RWPE2 (cell line): ENCODE results near the gene RAB39A.
"Not testable (repeated sequence)": the region's sequence is repeated elsewhere in the genome, so short reads cannot be mapped to it uniquely, and the experiment has no call there.

Experiments used
- ATAC-seq: fragments of 200-7000 bp; cut with Tn5 transposase; 3 replicates; pipeline ENCODE4 v1.9.1; 2021; ENCODE audit warnings: low read depth
- DNase-seq: peaks from one replicate; pipeline ENCODE4 v3.0.0-alpha.2; 2020; ENCODE audit warnings: low spot score
- H3K27ac ChIP-seq: fragments of 450-650 bp; 2 replicates; pipeline ENCODE4 v1.5.1; 2017; ENCODE audit warnings: mild to moderate bottlenecking; ENCODE audit not compliant: poor library complexity, severe bottlenecking
- H3K27me3 ChIP-seq: fragments of 250-450 bp; sonication (Bioruptor Pico); 2 replicates; pipeline ENCODE4 v1.5.1; 2021; ENCODE audit warnings: mild to moderate bottlenecking, moderate library complexity; ENCODE audit not compliant: insufficient read depth, poor library complexity, severe bottlenecking
- H3K36me3 ChIP-seq: fragments of 250-450 bp; sonication (Bioruptor Pico); 2 replicates; pipeline ENCODE4 v1.5.1; 2020; ENCODE audit warnings: low read depth, mild to moderate bottlenecking, moderate library complexity
- H3K4me1 ChIP-seq: fragments of 250-450 bp; sonication (Bioruptor Pico); 2 replicates; pipeline ENCODE4 v1.5.1; 2021; ENCODE audit warnings: mild to moderate bottlenecking, moderate library complexity; ENCODE audit not compliant: insufficient read depth, poor library complexity, severe bottlenecking
- H3K4me3 ChIP-seq: fragments of 250-450 bp; sonication (Bioruptor Pico); 2 replicates; pipeline ENCODE4 v1.5.1; 2021; ENCODE audit warnings: mild to moderate bottlenecking, moderate library complexity; ENCODE audit not compliant: severe bottlenecking
- H3K9me3 ChIP-seq: fragments of 250-450 bp; sonication (Bioruptor Pico); 2 replicates; pipeline ENCODE4 v1.5.1; 2021; ENCODE audit warnings: mild to moderate bottlenecking, moderate library complexity; ENCODE audit not compliant: severe bottlenecking
- TF ChIP-seq, protein P1 (sequence below): fragments of 450-650 bp; IDR thresholded peaks from one replicate; pipeline ENCODE4 v1.5.1; 2017; ENCODE audit warnings: mild to moderate bottlenecking, moderate library complexity; ENCODE audit not compliant: poor library complexity, severe bottlenecking

RAB39A gene, protein sequence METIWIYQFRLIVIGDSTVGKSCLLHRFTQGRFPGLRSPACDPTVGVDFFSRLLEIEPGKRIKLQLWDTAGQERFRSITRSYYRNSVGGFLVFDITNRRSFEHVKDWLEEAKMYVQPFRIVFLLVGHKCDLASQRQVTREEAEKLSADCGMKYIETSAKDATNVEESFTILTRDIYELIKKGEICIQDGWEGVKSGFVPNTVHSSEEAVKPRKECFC

DNA sequence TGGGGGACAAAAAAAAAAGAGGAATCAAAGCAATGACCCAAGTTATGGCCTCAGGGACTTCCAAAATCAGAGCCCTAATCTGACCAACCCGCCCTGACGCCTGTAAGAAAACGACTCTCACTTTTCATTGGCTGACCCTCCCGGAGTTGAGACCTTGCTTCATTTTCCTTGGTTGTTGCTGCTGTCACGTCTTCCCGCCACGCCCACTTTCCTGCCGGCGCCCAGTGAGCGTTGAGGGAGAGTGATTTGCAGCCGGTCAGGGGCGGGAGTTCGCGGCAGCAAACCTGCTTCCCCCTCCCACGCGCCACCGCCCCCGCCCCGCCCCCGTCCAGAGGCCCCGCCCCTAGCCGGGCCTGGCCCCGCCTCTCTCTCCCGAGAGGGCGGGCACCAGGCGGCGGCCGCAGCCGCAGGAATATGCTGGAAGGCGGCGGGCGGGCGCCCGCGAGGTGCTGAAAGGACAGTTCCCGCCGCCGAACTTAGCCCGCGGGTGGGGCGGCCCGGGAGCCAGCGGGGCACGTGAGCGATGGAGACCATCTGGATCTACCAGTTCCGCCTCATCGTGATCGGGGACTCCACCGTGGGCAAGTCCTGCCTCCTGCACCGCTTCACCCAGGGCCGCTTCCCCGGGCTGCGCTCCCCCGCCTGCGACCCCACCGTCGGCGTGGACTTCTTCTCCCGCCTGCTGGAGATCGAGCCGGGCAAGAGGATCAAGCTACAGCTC lies at the start of gene RAB39A:
Gene RAB39A, plus strand, starts transcription at position 403 of the 721 bp plus-strand sequence. Its CDS starts 121 bp downstream, at position 524.
- no peaks in the 10 kb centered on the region for H3K36me3 ChIP-seq
- H3K27ac ChIP-seq: no peak within 1 kb of the TSS
- TF ChIP-seq, protein P1, sequence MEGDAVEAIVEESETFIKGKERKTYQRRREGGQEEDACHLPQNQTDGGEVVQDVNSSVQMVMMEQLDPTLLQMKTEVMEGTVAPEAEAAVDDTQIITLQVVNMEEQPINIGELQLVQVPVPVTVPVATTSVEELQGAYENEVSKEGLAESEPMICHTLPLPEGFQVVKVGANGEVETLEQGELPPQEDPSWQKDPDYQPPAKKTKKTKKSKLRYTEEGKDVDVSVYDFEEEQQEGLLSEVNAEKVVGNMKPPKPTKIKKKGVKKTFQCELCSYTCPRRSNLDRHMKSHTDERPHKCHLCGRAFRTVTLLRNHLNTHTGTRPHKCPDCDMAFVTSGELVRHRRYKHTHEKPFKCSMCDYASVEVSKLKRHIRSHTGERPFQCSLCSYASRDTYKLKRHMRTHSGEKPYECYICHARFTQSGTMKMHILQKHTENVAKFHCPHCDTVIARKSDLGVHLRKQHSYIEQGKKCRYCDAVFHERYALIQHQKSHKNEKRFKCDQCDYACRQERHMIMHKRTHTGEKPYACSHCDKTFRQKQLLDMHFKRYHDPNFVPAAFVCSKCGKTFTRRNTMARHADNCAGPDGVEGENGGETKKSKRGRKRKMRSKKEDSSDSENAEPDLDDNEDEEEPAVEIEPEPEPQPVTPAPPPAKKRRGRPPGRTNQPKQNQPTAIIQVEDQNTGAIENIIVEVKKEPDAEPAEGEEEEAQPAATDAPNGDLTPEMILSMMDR: no peak
- peaks cover 22% of the 10 kb centered on the region for H3K27me3 ChIP-seq
- H3K9me3 ChIP-seq: no peaks in the 10 kb centered on the region
- peak within 1 kb of the TSS; percentile 31 for H3K4me3 ChIP-seq
- DNase-seq (peak; percentile 94), ATAC-seq (peak; percentile 95)
- H3K4me1 ChIP-seq: no peaks in the 10 kb centered on the region

DNA sequence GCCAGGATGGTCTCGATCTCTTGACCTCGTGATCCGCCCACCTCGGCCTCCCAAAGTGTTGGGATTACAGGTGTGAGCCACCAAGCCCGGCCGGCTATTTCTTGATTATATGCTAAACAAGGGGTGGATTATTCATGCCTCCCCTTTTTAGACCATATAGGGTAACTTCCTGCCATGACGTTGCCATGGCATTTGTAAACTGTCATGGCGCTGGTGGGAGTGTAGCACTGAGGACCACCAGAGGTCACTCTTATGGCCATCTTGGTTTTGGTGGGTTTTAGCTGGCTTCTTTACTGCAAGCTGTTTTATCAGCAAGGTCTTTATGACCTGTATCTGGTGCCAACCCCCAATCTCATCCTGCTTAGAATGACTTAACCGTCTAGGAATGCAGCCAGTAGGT lies 46.8 kb upstream of the RAB39A start:
- not testable (repeated sequence) for H3K27ac ChIP-seq, DNase-seq, H3K36me3 ChIP-seq, H3K9me3 ChIP-seq, H3K4me3 ChIP-seq, H3K27me3 ChIP-seq, H3K4me1 ChIP-seq, ATAC-seq

DNA sequence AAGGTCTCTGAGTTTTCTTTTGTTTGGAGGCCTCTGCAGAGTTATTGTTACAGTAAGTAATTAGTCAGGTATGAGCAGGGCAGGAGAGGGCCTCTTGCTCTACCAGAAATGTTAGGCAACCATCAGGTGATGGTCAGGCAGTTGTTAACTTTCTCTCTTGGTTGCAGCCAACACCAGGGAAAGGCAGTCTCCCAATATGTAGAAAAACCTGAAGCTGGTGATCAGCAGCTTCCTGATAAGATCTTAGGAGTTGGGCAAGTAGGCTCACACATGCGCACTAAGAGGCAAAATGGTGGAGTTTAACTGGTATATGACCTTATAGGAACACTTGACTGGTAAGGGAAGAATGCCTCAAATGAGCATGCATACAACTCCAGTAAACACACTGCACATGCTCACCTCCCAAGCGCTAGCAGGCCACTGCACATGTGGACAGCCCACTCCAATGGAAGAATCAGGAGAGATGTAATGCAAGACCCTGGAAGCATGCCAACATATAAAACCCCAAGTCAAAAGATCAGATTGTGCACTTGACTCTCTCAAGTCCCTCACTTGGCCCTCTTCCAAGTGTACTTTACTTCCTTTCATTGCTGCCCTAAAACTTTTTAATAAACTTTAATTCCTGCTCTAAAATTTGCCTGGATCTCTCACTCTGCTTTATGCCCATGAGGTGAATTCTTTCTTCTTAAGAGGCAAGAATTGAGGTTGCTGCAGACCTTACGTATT lies 46.0 kb upstream of the RAB39A start:
- TF ChIP-seq, protein P1: no peak
- no peak for ATAC-seq
- Histone ChIP-seq H3K27ac (no peak overlapping the region), H3K9me3 (no peaks in the 10 kb centered on the region), H3K4me3 (no peak overlapping the region), H3K4me1 (no peaks in the 10 kb centered on the region), H3K36me3 (no peaks in the 10 kb centered on the region), H3K27me3 (no peaks in the 10 kb centered on the region)
- DNase-seq: no peak

DNA sequence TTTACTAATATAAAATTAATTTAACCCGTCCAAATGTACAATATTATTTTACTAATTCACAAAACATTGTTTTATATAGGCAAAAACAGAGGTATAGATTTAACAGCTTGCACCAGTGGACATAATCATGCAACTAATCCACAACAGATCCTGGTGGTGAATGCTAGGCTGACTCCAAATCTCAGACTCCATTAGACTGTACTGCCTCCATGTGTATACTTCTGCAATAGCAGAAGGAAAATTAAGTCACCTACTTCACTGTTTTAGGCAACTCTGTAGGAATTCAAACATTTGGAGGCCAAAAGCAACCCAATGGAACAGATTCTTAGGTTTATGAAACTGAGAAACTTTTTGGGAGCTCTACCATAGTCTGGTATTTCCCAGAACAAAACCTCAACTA lies 30.0 kb upstream of the RAB39A start:
- Histone ChIP-seq H3K9me3 (no peaks in the 10 kb centered on the region), H3K36me3 (no peaks in the 10 kb centered on the region), H3K27ac (no peak overlapping the region), H3K27me3 (peaks cover 3% of the 10 kb centered on the region), H3K4me3 (no peak overlapping the region), H3K4me1 (no peaks in the 10 kb centered on the region)
- peak; percentile 80; the same call in 2 of the 3 replicates for ATAC-seq
- TF ChIP-seq, protein P1: peak; percentile 74
- no peak for DNase-seq

DNA sequence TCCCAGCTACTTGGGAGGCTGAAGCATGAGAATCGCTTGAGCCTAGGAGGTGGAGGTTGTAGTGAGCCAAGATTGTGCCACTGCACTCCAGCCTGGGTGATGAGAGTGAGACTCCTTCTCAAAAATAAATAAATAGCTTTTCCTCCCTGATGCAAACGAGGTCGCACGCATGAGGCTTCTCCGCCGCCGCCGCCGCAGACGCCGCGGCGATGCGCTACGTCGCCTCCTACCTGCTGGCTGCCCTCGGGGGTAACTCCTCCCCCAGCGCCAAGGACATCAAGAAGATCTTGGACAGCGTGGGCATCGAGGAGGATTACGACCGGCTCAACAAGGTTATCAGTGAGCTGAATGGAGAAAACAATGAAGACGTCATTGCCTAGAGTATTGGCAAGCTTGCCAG lies 20.0 kb upstream of the RAB39A start:
- DNase-seq (no peak), ATAC-seq (no peak)
- Histone ChIP-seq H3K27me3 (no peaks in the 10 kb centered on the region), H3K4me1 (no peaks in the 10 kb centered on the region), H3K36me3 (no peaks in the 10 kb centered on the region), H3K4me3 (no peak overlapping the region), H3K9me3 (no peaks in the 10 kb centered on the region), H3K27ac (no peak overlapping the region)
- TF ChIP-seq, protein P1: no peak

DNA sequence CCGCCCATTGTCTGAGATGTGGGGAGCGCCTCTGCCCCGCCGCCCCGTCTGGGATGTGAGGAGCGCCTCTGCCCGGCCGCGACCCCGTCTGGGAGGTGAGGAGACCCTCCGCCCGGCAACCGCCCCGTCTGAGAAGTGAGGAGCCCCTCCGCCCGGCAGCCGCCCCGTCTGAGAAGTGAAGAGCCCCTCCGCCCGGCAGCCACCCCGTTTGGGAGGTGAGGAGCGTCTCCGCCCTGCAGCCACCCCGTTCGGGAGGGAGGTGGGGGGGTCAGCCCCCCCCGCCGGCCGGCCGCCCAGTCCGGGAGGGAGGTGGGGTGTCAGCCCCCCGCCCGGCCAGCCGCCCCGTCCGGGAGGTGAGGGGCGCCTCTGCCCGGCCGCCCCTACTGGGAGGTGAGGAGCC lies 15.8 kb upstream of the RAB39A start:
- DNase-seq, H3K27ac ChIP-seq, H3K4me3 ChIP-seq, ATAC-seq, H3K36me3 ChIP-seq, H3K27me3 ChIP-seq, H3K9me3 ChIP-seq, H3K4me1 ChIP-seq: not testable (repeated sequence)
